RPMI7951 (cell line): Measurements from ENCODE around the gene TM2D1. TPM values are rescaled to one million over a fixed set of nuclear protein-coding genes. Genes with fewer than 3 reads are reported as not detected.
"Not testable (repeated sequence)": the region's sequence is repeated elsewhere in the genome, so short reads cannot be mapped to it uniquely, and the experiment has no call there.

Experiments used
- DNase-seq: peaks from one replicate; pipeline ENCODE4 v3.0.0-alpha.2; 2012; ENCODE audit warnings: low read depth
- total RNA-seq: library from RNA; depleted of rRNA; stranded (reverse); fragments of >200 nt; shearing (Covaris generic); gene quantifications from 2 replicates; pipeline ENCODE4 v1.2.3, GENCODE V29; 2014; rRNA removed

The TM2D1 gene
- total RNA-seq: 89.5 and 91.2 TPM in 2 replicates

- peak; percentile 91 for DNase-seq
These were observed at the start of gene TM2D1 for GRCh38 chr1:61724813-61725694. Gene TM2D1, minus strand, starts transcription at chr1:61725141. Its CDS starts 21 bp downstream, at chr1:61725120.

- DNase-seq: no peak
These were observed 45.2 kb upstream of the TM2D1 start for GRCh38 chr1:61770131-61770530.

GRCh38 chr1:61757950-61758349 lies 33.0 kb upstream of the TM2D1 start:
- DNase-seq: no peak

GRCh38 chr1:61756773-61757172 lies 31.8 kb upstream of the TM2D1 start:
- no peak for DNase-seq

- no peak for DNase-seq
These were observed 29.6 kb upstream of the TM2D1 start for GRCh38 chr1:61754545-61754944.

- DNase-seq: no peak
These were observed 29.1 kb upstream of the TM2D1 start for GRCh38 chr1:61753998-61754508.

GRCh38 chr1:61752921-61753389 lies 28.0 kb upstream of the TM2D1 start:
- DNase-seq: no peak

- DNase-seq: no peak
These were observed 24.6 kb upstream of the TM2D1 start for GRCh38 chr1:61749574-61749973.

- no peak for DNase-seq
These were observed 23.6 kb upstream of the TM2D1 start for GRCh38 chr1:61748566-61748965.

- DNase-seq: no peak
These were observed 21.9 kb upstream of the TM2D1 start for GRCh38 chr1:61746813-61747212.

GRCh38 chr1:61743716-61744580 lies 19.0 kb upstream of the TM2D1 start:
- peak; percentile 36 for DNase-seq

GRCh38 chr1:61743431-61743705 lies 18.4 kb upstream of the TM2D1 start:
- no peak for DNase-seq

- DNase-seq: peak; percentile 76
These were observed 17.9 kb upstream of the TM2D1 start for GRCh38 chr1:61742620-61743430.

GRCh38 chr1:61741711-61742619 lies 17.0 kb upstream of the TM2D1 start, which contains the start of gene PATJ:
Gene PATJ, plus strand, starts transcription at chr1:61742480. Its CDS starts 20,413 bp downstream, at chr1:61762893.
- peak; percentile 8 for DNase-seq

- DNase-seq: no peak
These were observed 16.1 kb upstream of the TM2D1 start for GRCh38 chr1:61740751-61741700.

- no peak for DNase-seq
These were observed 7.8 kb upstream of the TM2D1 start for GRCh38 chr1:61732726-61733125.

GRCh38 chr1:61730679-61731078 lies 5.7 kb upstream of the TM2D1 start:
- not testable (repeated sequence) for DNase-seq

GRCh38 chr1:61727544-61727943 lies 2.6 kb upstream of the TM2D1 start:
- no peak for DNase-seq

GRCh38 chr1:61724506-61724812 lies 482 bp downstream of the TM2D1 start:
- DNase-seq: peak; percentile 5
